ENCODE data around the gene STIL. TPM values are rescaled to one million over a fixed set of nuclear protein-coding genes. Genes with fewer than 3 reads are reported as not detected.
A peak's percentile ranks its signal among the peaks of the same experiment; 100 is the strongest.

STIL gene
- total RNA-seq, 1 experiment from 2014 or later: 29.7 TPM

- TF ChIP-seq E2F4 (CRISPR knock-in tag; IDR thresholded peaks at IDR 0.05; ENCODE audit: borderline replicate concordance, low read depth) (no peak), USF1 (CRISPR knock-in tag; IDR thresholded peaks at IDR 0.05) (no peak), ATF1 (CRISPR knock-in tag; IDR thresholded peaks at IDR 0.05) (no peak), ZSCAN18 (CRISPR knock-in tag; IDR thresholded peaks at IDR 0.05) (no peak), GABPB1 (CRISPR knock-in tag; IDR thresholded peaks at IDR 0.05) (no peak), NR2C2 (CRISPR knock-in tag; IDR thresholded peaks at IDR 0.05) (no peak)
These were observed 78.1 kb downstream of the STIL start (continued) for GRCh38 chr1:47235806-47236205.

- Mint-ChIP-seq H3K36me3 (no peaks in the 10 kb centered on the region), H3K4me1 (peaks cover 34% of the 10 kb centered on the region), H3K9me3 (no peaks in the 10 kb centered on the region), H3K27me3 (ENCODE audit: low read depth) (peaks cover 92% of the 10 kb centered on the region), H3K4me3 (peak overlapping the region; percentile 41; the same call in 1 of the 2 replicates), H3K27ac (no peak overlapping the region)
- no peak for TF ChIP-seq MXD4 (CRISPR knock-in tag; IDR thresholded peaks at IDR 0.05; ENCODE audit: borderline replicate concordance)
- no peak for TF ChIP-seq ATF1 (CRISPR knock-in tag; IDR thresholded peaks at IDR 0.05)
- TF ChIP-seq OVOL2 (CRISPR knock-in tag; IDR thresholded peaks at IDR 0.05; ENCODE audit: borderline replicate concordance): no peak
- no peak for TF ChIP-seq ELF4 (CRISPR knock-in tag; IDR thresholded peaks at IDR 0.05; ENCODE audit: low read depth)
- TF ChIP-seq TP53 (CRISPR knock-in tag; IDR thresholded peaks at IDR 0.05): no peak
- no peak for TF ChIP-seq ZNF263 (CRISPR knock-in tag; IDR thresholded peaks at IDR 0.05; ENCODE audit: low read depth)
- TF ChIP-seq NR3C1 (CRISPR knock-in tag; conservative IDR thresholded peaks at IDR 0.05; ENCODE audit: low read depth): no peak
- TF ChIP-seq ZNF317 (CRISPR knock-in tag; IDR thresholded peaks at IDR 0.05; ENCODE audit: borderline replicate concordance, low read depth): no peak
- TF ChIP-seq EMX1 (CRISPR knock-in tag; IDR thresholded peaks at IDR 0.05): no peak
- no peak for TF ChIP-seq ATF2 (CRISPR knock-in tag; IDR thresholded peaks at IDR 0.05; ENCODE audit: borderline replicate concordance, low read depth)
- TF ChIP-seq SOX15 (CRISPR knock-in tag; IDR thresholded peaks at IDR 0.05): no peak
- TF ChIP-seq ZNF416 (CRISPR knock-in tag; IDR thresholded peaks at IDR 0.05): no peak
- no peak for TF ChIP-seq ERG (CRISPR knock-in tag; IDR thresholded peaks at IDR 0.05)
- TF ChIP-seq GRHL2 (CRISPR knock-in tag; IDR thresholded peaks at IDR 0.05; ENCODE audit: insufficient replicate concordance, severe bottlenecking): no peak
- TF ChIP-seq IRF2 (CRISPR knock-in tag; IDR thresholded peaks at IDR 0.05; ENCODE audit: borderline replicate concordance, low read depth): no peak
- CTCF ChIA-PET: interaction anchor here (1.3 to 3.5 kb wide), 5 partner anchors 28 to 203 kb away, joined by 4 to 23 read pairs (median 10); partner anchors contain the start of gene FOXD2
- DNase-seq (ENCODE audit: low spot score) (no peak), ATAC-seq (no peak)
- POLR2A ChIA-PET: interaction anchor here (0.9 kb wide), 1 partner anchor 16 kb away, joined by 5 read pairs; no protein-coding TSS in a partner anchor
These were observed 78.7 kb downstream of the STIL start for GRCh38 chr1:47235241-47235681.
